ENCODE results near the gene SF3A2. TPM values are rescaled to one million over a fixed set of nuclear protein-coding genes. Genes with fewer than 3 reads are reported as not detected.
A peak's percentile ranks its signal among the peaks of the same experiment; 100 is the strongest.

SF3A2 gene
- total RNA-seq, 2 experiments from 2014 or later: 123 to 134 TPM

DNA sequence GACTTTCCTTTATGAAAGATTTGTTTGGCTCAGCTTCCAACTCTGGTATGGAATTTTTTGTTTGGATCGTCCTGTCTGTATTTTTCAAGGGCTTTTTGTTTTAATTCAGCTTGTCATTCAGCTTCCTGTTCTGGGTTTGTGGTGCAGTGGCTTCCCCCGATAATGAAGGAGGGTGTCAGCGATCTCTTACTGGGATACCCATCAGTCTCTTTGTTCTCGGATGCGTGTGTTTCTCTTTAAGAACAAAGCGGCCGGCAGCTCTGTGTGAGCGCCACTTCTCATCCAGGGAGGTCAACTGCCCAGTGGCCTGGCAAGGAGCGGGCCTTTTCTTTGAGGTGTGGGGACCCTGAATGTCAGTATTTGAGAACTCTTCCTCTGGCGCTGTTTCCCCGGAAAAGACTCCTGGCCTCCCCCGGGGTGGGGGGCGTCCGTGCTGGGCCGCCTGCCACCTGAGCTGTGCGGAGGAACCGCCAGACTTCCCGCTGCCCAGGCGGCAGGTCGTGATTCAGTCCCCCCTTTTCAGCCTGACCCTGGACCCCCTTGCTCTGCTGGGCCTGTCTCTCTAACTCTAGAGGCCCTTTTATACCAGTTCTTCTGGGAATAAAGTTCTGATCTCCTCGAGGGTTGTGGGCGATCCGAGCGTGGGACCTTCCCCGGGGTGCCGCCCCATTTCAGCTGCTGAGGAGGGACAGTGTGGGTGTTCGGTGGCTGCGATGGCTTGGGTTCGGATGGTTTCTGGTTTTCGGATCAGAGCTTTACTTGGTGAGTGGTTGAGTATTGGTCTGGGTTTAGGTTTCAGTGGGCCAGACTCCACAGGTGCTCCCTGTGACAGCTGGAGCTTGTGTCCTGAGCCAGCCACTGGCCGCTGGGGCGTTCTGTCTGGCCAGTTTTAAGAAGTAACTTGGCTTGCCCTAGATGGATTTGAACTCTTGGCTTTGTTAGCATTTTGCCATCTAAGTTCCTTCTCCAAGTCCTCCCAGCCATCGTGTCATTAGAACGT lies 3.4 kb downstream of the SF3A2 start:
- H3K4me3 Mint-ChIP-seq: peak overlapping the region; percentile 97
- H3K4me1 Mint-ChIP-seq (ENCODE audit: low read depth): peaks cover 53% of the 10 kb centered on the region
- H3K27ac Mint-ChIP-seq: peak overlapping the region; percentile 95
- peaks cover 4% of the 10 kb centered on the region for H3K27me3 Mint-ChIP-seq
- H3K9me3 Mint-ChIP-seq: no peaks in the 10 kb centered on the region
- ChIA-PET POLR2A (interaction anchor here (1.0 to 2.3 kb wide), 5 partner anchors 11 to 88 kb away, joined by 3 to 10 read pairs (median 4); partner anchors contain the start of gene AP3D1), CTCF (interaction anchor here (0.6 to 7.8 kb wide), 10 partner anchors 12 to 371 kb away, joined by 3 to 58 read pairs (median 4); no protein-coding TSS in a partner anchor)
- intact Hi-C loops (cut with micrococcal nuclease): loop anchor here (5.0 kb wide), 1 partner anchor 88 kb away; the partner anchor contains the start of gene AP3D1
- H3K36me3 Mint-ChIP-seq: peaks cover 58% of the 10 kb centered on the region
- peak; percentile 50 for DNase-seq

DNA sequence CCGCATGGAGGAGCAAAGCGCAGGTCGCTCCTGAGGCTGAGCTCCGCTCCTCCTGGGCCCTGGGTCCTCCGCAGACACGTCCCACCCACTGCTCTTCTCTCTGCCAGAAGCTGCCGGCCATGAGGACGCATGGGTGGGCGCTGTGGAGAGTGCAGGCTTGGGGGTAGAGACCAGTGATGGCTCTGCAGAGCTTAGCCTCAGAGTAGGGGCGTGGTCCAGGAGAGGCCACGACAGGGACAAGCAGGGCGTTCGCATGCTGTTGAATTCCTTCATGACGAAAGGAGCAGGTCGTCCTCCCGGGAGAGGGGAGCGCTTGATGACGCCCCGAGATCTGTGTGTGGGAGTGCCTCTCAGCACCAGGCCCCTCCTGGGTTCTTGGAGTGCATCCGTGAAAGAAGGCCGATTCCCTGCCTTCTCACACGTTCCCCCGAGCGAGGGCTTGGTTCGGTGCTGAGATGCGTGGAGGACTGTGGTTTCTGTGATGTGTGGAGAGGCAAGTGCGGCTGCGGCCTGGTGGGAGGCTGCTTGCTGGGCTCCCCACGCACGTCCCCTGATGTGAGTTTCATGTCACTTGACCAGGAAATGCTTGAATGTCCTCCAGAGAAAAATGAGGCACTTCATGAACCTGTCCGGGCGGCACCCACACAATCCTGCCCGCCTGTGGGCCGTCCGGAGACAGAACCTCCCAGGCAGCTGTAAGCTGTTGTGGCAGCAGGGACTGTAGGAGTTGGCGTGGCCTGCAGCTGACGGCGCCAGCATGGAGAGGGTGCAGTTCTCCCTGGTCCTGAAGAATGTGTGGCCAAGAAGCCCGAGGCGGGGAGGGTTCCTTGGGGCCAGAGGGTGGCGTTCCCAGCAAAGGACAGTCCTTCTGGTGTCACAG lies 4.5 kb downstream of the SF3A2 start:
- POLR2A ChIA-PET: interaction anchor here (1.2 to 2.3 kb wide), 4 partner anchors 19 to 89 kb away, joined by 3 to 10 read pairs (median 4); partner anchors contain the start of gene AP3D1
- Mint-ChIP-seq H3K4me1 (ENCODE audit: low read depth) (peaks cover 50% of the 10 kb centered on the region), H3K9me3 (no peaks in the 10 kb centered on the region), H3K4me3 (peak overlapping the region; percentile 97), H3K36me3 (peaks cover 64% of the 10 kb centered on the region), H3K27me3 (peaks cover 4% of the 10 kb centered on the region), H3K27ac (peak overlapping the region; percentile 39)
- CTCF ChIA-PET: interaction anchor here (0.6 to 7.8 kb wide), 7 partner anchors 11 to 370 kb away, joined by 3 to 58 read pairs (median 5); no protein-coding TSS in a partner anchor
- intact Hi-C loops (cut with micrococcal nuclease): no loop called here
- no peak for DNase-seq

DNA sequence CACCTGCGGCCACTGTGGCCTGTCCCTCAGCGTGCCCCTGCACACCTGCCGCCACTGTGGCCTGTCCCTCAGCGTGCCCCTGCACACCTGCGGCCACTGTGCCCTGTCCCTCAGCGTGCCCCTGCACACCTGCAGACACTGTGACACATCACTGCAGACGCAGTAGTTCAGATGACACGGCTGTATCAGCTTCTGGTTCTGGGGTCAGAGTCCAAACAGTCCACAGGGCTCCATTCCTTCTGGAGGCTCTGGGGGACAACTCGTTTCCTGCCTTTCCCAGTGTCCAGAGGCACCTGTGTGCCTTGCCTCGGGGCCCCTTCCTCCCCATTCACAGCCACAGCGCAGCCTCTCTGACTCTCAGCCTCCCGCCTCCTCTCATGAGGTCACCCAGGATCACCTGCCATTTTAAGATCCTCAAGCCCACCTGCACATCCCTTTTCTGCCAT lies 5.5 kb downstream of the SF3A2 start:
- H3K9me3 Mint-ChIP-seq: no peaks in the 10 kb centered on the region
- peaks cover 64% of the 10 kb centered on the region for H3K36me3 Mint-ChIP-seq
- ChIA-PET POLR2A (interaction anchor here (1.2 kb wide), 1 partner anchor 18 kb away, joined by 3 read pairs; no protein-coding TSS in a partner anchor), CTCF (interaction anchor here (0.7 to 7.8 kb wide), 2 partner anchors 19 to 86 kb away, joined by 3 to 58 read pairs; no protein-coding TSS in a partner anchor)
- H3K27ac Mint-ChIP-seq: no peak overlapping the region
- DNase-seq: no peak
- no peaks in the 10 kb centered on the region for H3K27me3 Mint-ChIP-seq
- peaks cover 50% of the 10 kb centered on the region for H3K4me1 Mint-ChIP-seq (ENCODE audit: low read depth)
- no peak overlapping the region for H3K4me3 Mint-ChIP-seq
- intact Hi-C loops (cut with micrococcal nuclease): no loop called here

DNA sequence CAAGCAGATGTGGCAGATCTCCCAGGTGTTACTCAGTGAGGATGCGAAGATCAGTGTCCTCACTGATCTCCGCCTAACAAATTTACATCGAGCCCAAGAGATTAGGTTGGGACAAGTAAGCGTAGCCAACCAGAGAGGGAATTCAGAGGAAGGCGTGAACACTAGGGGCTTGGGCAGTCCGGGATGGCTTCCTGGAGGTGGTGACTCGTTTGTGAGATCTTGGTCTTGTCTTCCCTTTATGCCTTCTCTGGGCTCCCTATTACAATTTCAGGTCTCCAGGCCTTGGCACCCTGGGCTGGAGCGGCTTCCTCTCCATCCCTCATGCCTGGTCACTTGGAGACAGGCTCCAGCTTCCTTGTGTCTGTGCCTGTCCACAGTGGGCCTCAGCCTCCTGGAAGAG lies 6.2 kb downstream of the SF3A2 start:
- ChIA-PET CTCF (interaction anchor here (7.8 kb wide), 1 partner anchor 18 kb away, joined by 58 read pairs; no protein-coding TSS in a partner anchor), POLR2A (no interaction called here)
- Mint-ChIP-seq H3K27ac (no peak overlapping the region), H3K9me3 (no peaks in the 10 kb centered on the region), H3K4me1 (ENCODE audit: low read depth) (peaks cover 47% of the 10 kb centered on the region), H3K27me3 (no peaks in the 10 kb centered on the region), H3K36me3 (peaks cover 59% of the 10 kb centered on the region), H3K4me3 (no peak overlapping the region)
- no peak for DNase-seq
- intact Hi-C loops (cut with micrococcal nuclease): no loop called here

DNA sequence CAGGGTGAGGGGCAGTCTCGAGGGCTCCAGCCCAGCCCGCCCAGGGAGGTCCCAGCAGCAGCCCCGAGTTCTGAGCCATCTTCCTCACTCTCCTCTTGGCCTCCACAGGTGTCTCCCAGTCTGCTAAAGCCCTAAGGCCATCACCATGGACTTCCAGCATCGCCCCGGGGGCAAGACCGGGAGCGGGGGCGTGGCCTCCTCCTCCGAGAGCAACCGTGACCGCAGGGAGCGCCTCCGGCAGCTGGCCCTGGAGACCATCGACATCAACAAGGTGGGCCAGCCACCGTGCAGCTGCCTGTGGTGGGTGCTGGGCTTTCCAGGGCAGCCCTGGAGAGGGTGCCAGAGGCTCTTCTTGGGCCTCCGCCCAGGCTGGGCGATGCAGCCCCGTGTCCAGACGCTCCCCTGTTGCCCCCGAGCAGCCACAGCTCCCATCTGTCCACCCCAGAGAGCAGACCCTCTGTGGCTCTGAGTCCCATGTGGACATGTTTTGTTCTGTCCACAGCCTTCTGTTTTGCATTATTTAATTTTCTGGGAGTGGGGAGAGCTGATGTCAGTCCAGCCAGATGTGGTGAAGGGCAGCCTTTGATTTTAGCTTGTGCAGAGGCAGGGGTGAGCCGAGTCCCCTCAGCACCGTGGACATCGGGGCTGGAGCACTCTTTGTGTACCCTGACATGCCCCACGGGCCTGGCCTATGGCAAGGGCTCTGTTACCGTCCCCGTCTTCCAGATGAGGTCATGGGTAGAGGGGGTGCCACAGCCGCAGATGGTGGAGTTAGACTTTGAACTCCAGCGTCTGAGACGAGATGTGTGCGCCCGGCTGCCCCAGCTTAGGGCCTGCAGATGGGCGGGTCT lies 6.9 kb downstream of the SF3A2 start:
- ChIA-PET CTCF (interaction anchor here (7.8 kb wide), 1 partner anchor 17 kb away, joined by 58 read pairs; no protein-coding TSS in a partner anchor), POLR2A (no interaction called here)
- Mint-ChIP-seq H3K27me3 (no peaks in the 10 kb centered on the region), H3K36me3 (peaks cover 52% of the 10 kb centered on the region), H3K9me3 (no peaks in the 10 kb centered on the region), H3K4me3 (no peak overlapping the region), H3K27ac (no peak overlapping the region), H3K4me1 (ENCODE audit: low read depth) (peaks cover 40% of the 10 kb centered on the region)
- intact Hi-C loops (cut with micrococcal nuclease): no loop called here
- no peak for DNase-seq

DNA sequence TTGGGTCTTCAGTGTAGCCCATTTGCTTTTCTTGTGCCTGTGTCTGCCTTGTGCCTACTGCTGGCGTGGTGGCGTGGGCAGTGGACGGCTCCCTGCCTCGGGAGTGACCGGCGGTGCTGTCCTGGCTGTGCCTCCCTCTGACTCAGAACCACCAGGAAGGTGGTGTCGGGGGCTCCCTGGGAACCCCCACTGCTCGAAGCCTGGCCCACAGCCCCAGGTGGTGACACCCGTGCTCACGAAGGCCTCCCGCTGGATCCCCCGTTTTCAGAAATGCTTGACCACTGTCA lies 7.4 kb downstream of the SF3A2 start:
- H3K4me3 Mint-ChIP-seq: no peak overlapping the region
- H3K27me3 Mint-ChIP-seq: no peaks in the 10 kb centered on the region
- ChIA-PET CTCF (interaction anchor here (7.8 kb wide), 1 partner anchor 17 kb away, joined by 58 read pairs; no protein-coding TSS in a partner anchor), POLR2A (no interaction called here)
- H3K36me3 Mint-ChIP-seq: peaks cover 46% of the 10 kb centered on the region
- intact Hi-C loops (cut with micrococcal nuclease): no loop called here
- no peak for DNase-seq
- H3K9me3 Mint-ChIP-seq: no peaks in the 10 kb centered on the region
- H3K4me1 Mint-ChIP-seq (ENCODE audit: low read depth): peaks cover 35% of the 10 kb centered on the region
- H3K27ac Mint-ChIP-seq: no peak overlapping the region

DNA sequence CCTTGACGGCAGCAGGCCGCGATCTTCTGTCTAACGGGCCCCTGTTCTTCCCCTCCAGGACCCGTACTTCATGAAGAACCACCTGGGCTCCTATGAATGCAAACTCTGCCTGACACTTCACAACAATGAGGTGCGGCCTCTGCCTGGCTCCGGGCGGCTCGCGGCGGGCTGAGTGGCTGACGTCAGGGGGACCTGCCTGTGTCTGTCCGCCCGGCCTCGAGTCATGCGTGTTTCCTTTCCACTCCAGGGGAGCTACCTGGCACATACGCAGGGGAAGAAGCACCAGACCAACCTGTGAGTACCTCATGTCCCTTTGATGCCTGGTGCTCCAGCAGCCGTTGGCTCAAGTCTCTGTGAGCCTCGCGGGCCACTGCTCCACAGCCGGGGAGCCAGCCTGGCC lies 7.9 kb downstream of the SF3A2 start:
- Mint-ChIP-seq H3K27ac (no peak overlapping the region), H3K9me3 (no peaks in the 10 kb centered on the region), H3K4me1 (ENCODE audit: low read depth) (peaks cover 30% of the 10 kb centered on the region), H3K4me3 (no peak overlapping the region), H3K27me3 (no peaks in the 10 kb centered on the region), H3K36me3 (peaks cover 42% of the 10 kb centered on the region)
- intact Hi-C loops (cut with micrococcal nuclease): no loop called here
- POLR2A ChIA-PET: no interaction called here
- DNase-seq: no peak
- CTCF ChIA-PET: interaction anchor here (0.6 to 7.8 kb wide), 2 partner anchors 16 to 47 kb away, joined by 3 to 58 read pairs; no protein-coding TSS in a partner anchor

DNA sequence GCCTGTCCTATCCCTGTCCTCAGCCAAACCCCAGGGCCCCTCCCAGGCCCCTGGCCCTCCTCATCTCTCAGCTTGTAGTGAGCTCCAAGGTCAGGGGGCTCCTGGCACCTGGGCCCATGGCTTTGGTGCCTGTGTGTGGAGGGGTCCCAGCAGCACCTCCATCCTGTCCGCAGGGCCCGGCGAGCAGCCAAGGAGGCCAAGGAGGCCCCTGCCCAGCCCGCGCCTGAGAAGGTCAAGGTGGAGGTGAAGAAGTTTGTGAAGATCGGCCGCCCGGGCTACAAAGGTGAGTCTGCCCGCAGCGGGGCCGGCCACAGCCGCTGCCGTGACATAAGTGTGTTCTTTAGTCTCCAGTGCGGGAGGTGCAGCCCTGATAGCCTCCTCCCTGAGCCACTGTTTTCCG lies 8.6 kb downstream of the SF3A2 start:
- no peak overlapping the region for H3K27ac Mint-ChIP-seq
- peaks cover 38% of the 10 kb centered on the region for H3K36me3 Mint-ChIP-seq
- intact Hi-C loops (cut with micrococcal nuclease): no loop called here
- H3K9me3 Mint-ChIP-seq: no peaks in the 10 kb centered on the region
- no peak overlapping the region for H3K4me3 Mint-ChIP-seq
- peaks cover 27% of the 10 kb centered on the region for H3K4me1 Mint-ChIP-seq (ENCODE audit: low read depth)
- H3K27me3 Mint-ChIP-seq: peaks cover 2% of the 10 kb centered on the region
- no peak for DNase-seq
- POLR2A ChIA-PET: no interaction called here
- CTCF ChIA-PET: interaction anchor here (0.6 kb wide), 1 partner anchor 46 kb away, joined by 3 read pairs; no protein-coding TSS in a partner anchor

DNA sequence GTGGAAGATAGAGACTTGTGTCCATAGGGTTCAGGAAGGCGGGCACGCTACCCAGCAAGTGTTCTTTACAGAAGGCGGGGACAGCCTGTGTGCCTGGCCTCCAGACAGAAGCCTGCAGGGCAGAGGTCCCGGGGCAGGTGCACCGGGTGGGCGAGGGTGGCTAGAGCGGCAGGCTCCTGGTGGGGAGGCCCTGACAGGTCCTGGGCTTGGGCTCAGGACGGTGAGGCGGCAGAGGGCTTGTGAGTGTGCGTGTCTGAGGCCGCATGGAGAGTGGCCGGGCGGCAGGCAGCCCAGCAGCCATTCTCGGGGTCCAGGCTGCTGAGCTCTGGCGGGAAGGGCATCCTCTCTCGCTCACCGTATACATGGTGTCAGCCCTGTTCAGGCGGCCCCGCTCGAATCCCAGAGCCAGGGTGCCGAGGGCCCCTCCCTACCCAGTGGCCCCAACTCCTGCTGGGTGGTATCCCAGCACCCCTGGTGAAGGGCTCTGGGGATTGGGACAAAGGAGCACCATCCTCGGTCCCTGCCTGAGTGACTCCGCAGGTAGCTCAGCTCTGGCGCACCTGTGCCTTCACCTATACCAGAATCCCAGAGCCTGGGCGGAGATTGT lies 9.5 kb downstream of the SF3A2 start:
- intact Hi-C loops (cut with micrococcal nuclease): no loop called here
- no peaks in the 10 kb centered on the region for H3K9me3 Mint-ChIP-seq
- H3K27me3 Mint-ChIP-seq: peaks cover 2% of the 10 kb centered on the region
- CTCF ChIA-PET: no interaction called here
- POLR2A ChIA-PET: no interaction called here
- DNase-seq: no peak
- H3K4me3 Mint-ChIP-seq: no peak overlapping the region
- H3K27ac Mint-ChIP-seq: no peak overlapping the region
- peaks cover 29% of the 10 kb centered on the region for H3K36me3 Mint-ChIP-seq
- peaks cover 18% of the 10 kb centered on the region for H3K4me1 Mint-ChIP-seq (ENCODE audit: low read depth)

DNA sequence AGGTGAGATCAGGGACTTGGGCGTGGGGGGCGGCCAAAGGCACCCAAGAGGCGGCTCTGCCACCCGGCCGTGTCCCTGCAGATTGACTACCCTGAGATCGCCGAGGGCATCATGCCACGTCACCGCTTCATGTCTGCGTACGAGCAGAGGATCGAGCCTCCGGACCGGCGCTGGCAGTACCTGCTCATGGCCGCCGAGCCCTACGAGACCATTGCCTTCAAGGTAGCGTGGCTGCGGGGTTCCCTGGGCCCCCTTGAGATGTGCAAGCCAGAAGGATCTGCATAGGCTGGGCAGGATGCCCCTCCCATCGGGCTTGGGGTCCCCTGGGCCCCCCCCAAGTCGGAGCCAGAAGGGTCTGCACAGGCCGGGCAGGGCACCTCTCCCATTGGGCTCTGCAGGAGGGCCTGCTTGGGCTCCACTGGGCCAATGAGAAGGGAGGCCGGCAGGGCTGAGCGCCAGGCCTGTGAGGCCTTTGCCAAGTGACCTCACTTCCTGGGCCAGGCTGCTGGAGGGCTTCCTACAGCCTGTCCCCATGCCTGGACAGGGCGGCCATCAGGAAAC lies 10.3 kb downstream of the SF3A2 start:
- H3K9me3 Mint-ChIP-seq: no peaks in the 10 kb centered on the region
- CTCF ChIA-PET: no interaction called here
- no peak overlapping the region for H3K27ac Mint-ChIP-seq
- POLR2A ChIA-PET: no interaction called here
- no peak overlapping the region for H3K4me3 Mint-ChIP-seq
- no peak for DNase-seq
- H3K36me3 Mint-ChIP-seq: peaks cover 25% of the 10 kb centered on the region
- peaks cover 5% of the 10 kb centered on the region for H3K27me3 Mint-ChIP-seq
- intact Hi-C loops (cut with micrococcal nuclease): no loop called here
- peaks cover 11% of the 10 kb centered on the region for H3K4me1 Mint-ChIP-seq (ENCODE audit: low read depth)
